H1 (cell line): ENCODE data around the gene KCNIP3. TPM values are rescaled to one million over a fixed set of nuclear protein-coding genes. Genes with fewer than 3 reads are reported as not detected.

Source experiments
- CTCF ChIA-PET: fragments of 300-600 bp; sonication (Branson Sonifier 250); formaldehyde crosslinking; loops from one replicate; lab custom pipeline; 2021; ENCODE audit not compliant: partially characterized antibody; lab: Charles Lee
- POLR2A ChIA-PET: fragments of 300-600 bp; sonication (Branson Sonifier 250); formaldehyde crosslinking; loops from one replicate; lab custom pipeline; 2021; ENCODE audit warnings: inconsistent platforms; ENCODE audit not compliant: partially characterized antibody; lab: Charles Lee
- DNase-seq, 2 experiments: peaks; one replicate each; pipeline versions ENCODE4 v3.0.0 to v3.0.0-alpha.2; 2010 to 2022; ENCODE audit warnings: low spot score in 2 of 2, low read depth in 1 of 2, mixed read lengths in 1 of 2
- FAIRE-seq: peaks from 2 replicates; lab custom pipeline; 2011; peaks lifted over from hg19 to GRCh38; lab: Jason Lieb, UNC
- H2AFZ ChIP-seq: 2 replicates; pipeline ENCODE4 v1.8.1; 2012; ENCODE audit warnings: low read length, inconsistent platforms
- H2AK5ac ChIP-seq: 2 replicates; pipeline ENCODE4 v1.6.1; 2013; ENCODE audit warnings: low read depth, low read length
- H2BK120ac ChIP-seq: replicated peaks from 2 replicates; pipeline ENCODE3; 2013; ENCODE audit warnings: low read depth, low read length, inconsistent platforms
- H2BK12ac ChIP-seq: 2 replicates; pipeline ENCODE4 v1.6.1; 2013; ENCODE audit warnings: low read depth, low read length
- H2BK15ac ChIP-seq: 2 replicates; pipeline ENCODE4 v1.6.1; 2013; ENCODE audit warnings: low read length
- H2BK20ac ChIP-seq: 2 replicates; pipeline ENCODE4 v1.6.1; 2013; ENCODE audit warnings: low read length
- H2BK5ac ChIP-seq: 2 replicates; pipeline ENCODE4 v1.6.1; 2013; ENCODE audit warnings: low read depth, low read length
- H3K14ac ChIP-seq: 2 replicates; pipeline ENCODE4 v1.6.1; 2013; ENCODE audit warnings: inconsistent platforms; ENCODE audit not compliant: insufficient read length
- H3K18ac ChIP-seq: 2 replicates; pipeline ENCODE4 v1.6.1; 2013; ENCODE audit warnings: low read length; ENCODE audit errors: extremely low read depth
- H3K23ac ChIP-seq: 2 replicates; pipeline ENCODE4 v1.6.1; 2013; ENCODE audit warnings: inconsistent platforms; ENCODE audit not compliant: insufficient read length
- H3K23me2 ChIP-seq: 2 replicates; pipeline ENCODE4 v1.6.1; 2013; ENCODE audit warnings: low read depth, low read length
- H3K27ac ChIP-seq: 2 replicates; pipeline ENCODE4 v1.6.1; 2011; ENCODE audit warnings: low read depth, low read length, inconsistent platforms
- H3K27me3 ChIP-seq, 4 experiments: replicated peaks in 1 of 4; 1 replicate in 1 of 4; 2 replicates in 3 of 4; pipeline versions ENCODE4 v1.6.1 to v1.8.1; 2011 to 2013; ENCODE audit warnings: low read length in 3 of 4, mild to moderate bottlenecking in 3 of 4, inconsistent platforms in 2 of 4, mixed read lengths in 2 of 4, moderate library complexity in 1 of 4; ENCODE audit not compliant: control insufficient read depth in 3 of 4, insufficient read depth in 3 of 4; ENCODE audit errors: extremely low read depth in 1 of 4
- H3K36me3 ChIP-seq, 4 experiments: 2 replicates each; pipeline versions ENCODE4 v1.6.1 to v1.8.1; 2011 to 2013; ENCODE audit warnings: mild to moderate bottlenecking in 4 of 4, low read length in 3 of 4, moderate library complexity in 2 of 4, control low read depth in 1 of 4, inconsistent platforms in 1 of 4; ENCODE audit not compliant: insufficient read depth in 4 of 4, control insufficient read depth in 2 of 4
- H3K4ac ChIP-seq: replicated peaks from 2 replicates; pipeline ENCODE3; 2013; ENCODE audit warnings: low read length, low read depth, mixed read lengths, inconsistent platforms; ENCODE audit not compliant: insufficient read length
- H3K4me1 ChIP-seq, 4 experiments: replicated peaks in 1 of 4; 1 replicate in 1 of 4; 2 replicates in 3 of 4; pipeline versions ENCODE4 v1.6.1 to v1.8.1; 2011 to 2013; ENCODE audit warnings: low read length in 3 of 4, inconsistent platforms in 2 of 4, mixed read lengths in 1 of 4; ENCODE audit not compliant: insufficient read depth in 4 of 4, control insufficient read depth in 3 of 4
- H3K4me2 ChIP-seq, 2 experiments: 2 replicates each; pipeline versions ENCODE4 v1.6.1 to v1.8.1; 2011 to 2013; ENCODE audit warnings: low read depth in 2 of 2, low read length in 2 of 2, control low read depth in 1 of 2, inconsistent platforms in 1 of 2, mild to moderate bottlenecking in 1 of 2; ENCODE audit not compliant: insufficient read depth in 1 of 2
- H3K4me3 ChIP-seq, 4 experiments: fragments of 200-600, 300-600 bp in 1 of 4; sonication (generic), shearing (Covaris generic), sonication (Bioruptor Twin) in 1 of 4; 2 replicates each; pipeline versions ENCODE4 v1.5.1 to v1.8.1; 2011 to 2016; ENCODE audit warnings: low read length in 4 of 4, low read depth in 3 of 4, control low read depth in 2 of 4, inconsistent platforms in 2 of 4, mild to moderate bottlenecking in 2 of 4, mixed read lengths in 1 of 4, moderate library complexity in 1 of 4; ENCODE audit not compliant: insufficient read depth in 2 of 4; ENCODE audit errors: extremely low read depth in 1 of 4
- H3K56ac ChIP-seq: replicated peaks from 2 replicates; pipeline ENCODE3; 2013; ENCODE audit warnings: low read depth, mild to moderate bottlenecking, mixed read lengths, low read length, inconsistent platforms; ENCODE audit not compliant: insufficient read length
- H3K79me1 ChIP-seq: 2 replicates; pipeline ENCODE4 v1.6.1; 2013; ENCODE audit warnings: low read depth, low read length, control low read depth
- H3K79me2 ChIP-seq, 2 experiments: 2 replicates each; pipeline versions ENCODE4 v1.6.1 to v1.8.1; 2012 to 2013; ENCODE audit warnings: low read length in 2 of 2, mild to moderate bottlenecking in 2 of 2, inconsistent platforms in 1 of 2; ENCODE audit not compliant: insufficient read depth in 2 of 2, control insufficient read depth in 1 of 2
- H3K9ac ChIP-seq, 4 experiments: replicated peaks in 1 of 4; 1 replicate in 1 of 4; 2 replicates in 3 of 4; pipeline versions ENCODE4 v1.6.1 to v1.8.1; 2011 to 2013; ENCODE audit warnings: low read depth in 3 of 4, low read length in 3 of 4, control low read depth in 2 of 4, mild to moderate bottlenecking in 2 of 4, moderate library complexity in 2 of 4, inconsistent platforms in 1 of 4; ENCODE audit errors: extremely low read depth in 1 of 4
- H3K9me3 ChIP-seq, 2 experiments: 2 replicates each; pipeline versions ENCODE4 v1.6.1 to v1.8.1; 2012 to 2013; ENCODE audit warnings: mild to moderate bottlenecking in 2 of 2, moderate library complexity in 2 of 2, control low read depth in 1 of 2, inconsistent platforms in 1 of 2, low read depth in 1 of 2, low read length in 1 of 2, mixed read lengths in 1 of 2; ENCODE audit not compliant: insufficient read depth in 2 of 2
- H4K20me1 ChIP-seq, 2 experiments: replicated peaks in 1 of 2; 2 replicates each; pipeline versions ENCODE3 to v1.8.1; 2011 to 2013; ENCODE audit warnings: inconsistent platforms in 2 of 2, low read length in 2 of 2, mild to moderate bottlenecking in 1 of 2; ENCODE audit not compliant: insufficient read depth in 2 of 2, control insufficient read depth in 1 of 2
- H4K5ac ChIP-seq: 2 replicates; pipeline ENCODE4 v1.6.1; 2013; ENCODE audit warnings: low read length, low read depth, mixed read lengths, inconsistent platforms; ENCODE audit not compliant: insufficient read length
- H4K8ac ChIP-seq: 2 replicates; pipeline ENCODE4 v1.8.0; 2013; ENCODE audit warnings: mild to moderate bottlenecking, moderate library complexity, low read length, inconsistent platforms; ENCODE audit not compliant: insufficient read depth; ENCODE audit errors: extremely low read depth
- H4K91ac ChIP-seq: replicated peaks from 2 replicates; pipeline ENCODE3; 2013; ENCODE audit warnings: low read length, mixed read lengths, inconsistent platforms; ENCODE audit not compliant: insufficient read length
- ATF3 ChIP-seq: IDR thresholded peaks from 2 replicates; pipeline ENCODE4 v1.6.1; 2011; ENCODE audit warnings: low read depth, mild to moderate bottlenecking, low read length; ENCODE audit not compliant: insufficient read depth
- CTCF ChIP-seq, 3 experiments: IDR thresholded peaks; 1 replicate in 2 of 3; 2 replicates in 1 of 3; pipeline versions ENCODE4 v1.5.1 to v1.6.1; 2011; ENCODE audit warnings: low read length in 3 of 3, mild to moderate bottlenecking in 3 of 3, inconsistent platforms in 2 of 3, low read depth in 1 of 3, moderate library complexity in 1 of 3; ENCODE audit not compliant: insufficient read depth in 1 of 3; ENCODE audit errors: control extremely low read depth in 1 of 3
- EGR1 ChIP-seq: IDR thresholded peaks from 2 replicates; pipeline ENCODE4 v1.6.1; 2011; ENCODE audit warnings: low read depth, low read length, borderline replicate concordance
- KDM4A ChIP-seq: IDR thresholded peaks from one replicate; pipeline ENCODE4 v1.7.1; 2012; ENCODE audit warnings: low read depth, mild to moderate bottlenecking, moderate library complexity, low read length, inconsistent platforms; ENCODE audit not compliant: severe bottlenecking
- KDM5A ChIP-seq: fragments of 200-600 bp; IDR thresholded peaks from 2 replicates; pipeline ENCODE4 v1.7.1; 2012; ENCODE audit warnings: mild to moderate bottlenecking, low read length, inconsistent platforms, mixed read lengths
- RFX5 ChIP-seq: IDR thresholded peaks from 2 replicates; pipeline ENCODE4 v1.6.1; 2011; ENCODE audit warnings: low read depth, low read length, improper control_type of control experiment, borderline replicate concordance
- RXRA ChIP-seq: IDR thresholded peaks from 2 replicates; pipeline ENCODE4 v1.6.1; 2011; ENCODE audit warnings: low read depth, mild to moderate bottlenecking, low read length, moderate library complexity; ENCODE audit not compliant: insufficient read depth
- SAP30 ChIP-seq: fragments of 300-600 bp; sonication (generic); IDR thresholded peaks from 2 replicates; pipeline ENCODE4 v1.7.1; 2012; ENCODE audit warnings: low read length, moderate library complexity, mild to moderate bottlenecking, inconsistent platforms; ENCODE audit not compliant: insufficient read depth, insufficient replicate concordance
- SIX5 ChIP-seq: IDR thresholded peaks from 2 replicates; pipeline ENCODE4 v1.6.1; 2011; ENCODE audit warnings: mild to moderate bottlenecking, low read depth, low read length
- SP1 ChIP-seq: IDR thresholded peaks from 2 replicates; pipeline ENCODE4 v1.6.1; 2011; ENCODE audit warnings: low read depth, low read length
- TBP ChIP-seq: IDR thresholded peaks from 2 replicates; pipeline ENCODE4 v1.6.1; 2011; ENCODE audit warnings: low read depth, low read length, improper control_type of control experiment
- WGBS, 2 experiments: shearing (Covaris generic) in 1 of 2; methylation state at CpG; one replicate each; pipeline versions ENCODE4 v1.1.6 to v1.1.7; 2013 to 2015; ENCODE audit warnings: low lambda C conversion rate in 2 of 2, mixed read lengths in 2 of 2, inconsistent platforms in 1 of 2, low coverage in 1 of 2, missing lambda C conversion rate in 1 of 2; ENCODE audit not compliant: insufficient replicate concordance in 2 of 2, insufficient coverage in 1 of 2, insufficient read length in 1 of 2; ENCODE audit errors: extremely low coverage in 1 of 2, missing lambda C conversion rate in 1 of 2; 5-methylcytosine and 5-hydroxymethylcytosine counted together
- polyA plus RNA-seq, 7 experiments: library from polyadenylated mRNA; depleted of rRNA in 3 of 7; stranded (reverse) in 5 of 7; unstranded in 2 of 7; fragments of >200 nt in 5 of 7; fragments of 200-250 nt in 2 of 7; gene quantifications; 1 replicate in 5 of 7; 2 replicates in 1 of 7; 4 replicates in 1 of 7; pipeline versions ENCODE4 v1.2.1 to v1.2.3, GENCODE V29; 2011 to 2013; ENCODE audit warnings: missing spikeins in 2 of 7, mixed read lengths in 2 of 7
- total RNA-seq: library from RNA; stranded (reverse); fragmentation: NEBNext Ultra II Directional; extraction: Animal tissue kit (Norgen Biotek cat#: 25700); gene quantifications from 2 replicates; pipeline ENCODE4 v1.2.1, GENCODE V29; 2021

Gene KCNIP3
- total and polyA plus RNA-seq, 2 of the 8 experiments (the other 6 are each of a cell fraction or from before 2014, with no cell fraction given): 0.33 to 1.9 TPM

GRCh38 chr2:95264624-95265023 is 32.5 kb upstream of the KCNIP3 start:
- Histone ChIP-seq H2AFZ (no peak overlapping the region), H3K9ac (no peak overlapping the region), H3K27me3 (no peaks in the 10 kb centered on the region), H4K8ac (no peak overlapping the region), H4K20me1 (no peaks in the 10 kb centered on the region), H3K9me3 (peaks cover 77 to 89% of the 10 kb centered on the region in 2 experiments), H2BK12ac (no peak overlapping the region), H2BK15ac (no peak overlapping the region), H2BK20ac (no peak overlapping the region), H3K79me1 (no peaks in the 10 kb centered on the region; the same call in 1 of the 2 replicates), H3K4ac (no peak overlapping the region), H3K56ac (no peak overlapping the region), H3K23ac (no peak overlapping the region), H2AK5ac (no peak overlapping the region), H4K5ac (no peak overlapping the region), H3K23me2 (no peaks in the 10 kb centered on the region; the same call in 1 of the 2 replicates), H3K36me3 (no peaks in the 10 kb centered on the region), H3K4me3 (no peak overlapping the region), H3K4me2 (no peak overlapping the region), H3K4me1 (peaks cover 0 to 2% (median 0%) of the 10 kb centered on the region in 4 experiments; a peak in 1 of 7 replicates), H3K27ac (no peak overlapping the region), H4K91ac (no peak overlapping the region), H3K14ac (no peak overlapping the region), H3K18ac (no peak overlapping the region), H2BK5ac (no peak overlapping the region), H3K79me2 (no peaks in the 10 kb centered on the region), H2BK120ac (no peak overlapping the region)
- DNase-seq: no peak
- ChIA-PET CTCF (no interaction called here), POLR2A (no interaction called here)
- 63% methylated on average over 6 of the region's 6 CpGs; no CpG with 5 or more reads in 1 of the 2 experiments for WGBS, 2 experiments
- FAIRE-seq: no peak
- no peak for TF ChIP-seq RFX5
- TF ChIP-seq CTCF (IDR thresholded peaks at IDR 0.05; ENCODE audit: control extremely low read depth in 1 of 3, insufficient read depth in 1 of 3, low read depth in 1 of 3, low read length in 3 of 3): no peak
- no peak for TF ChIP-seq TBP
- TF ChIP-seq EGR1: no peak
- TF ChIP-seq SAP30: no peak
- TF ChIP-seq KDM4A: no peak
- no peak for TF ChIP-seq KDM5A
- TF ChIP-seq RXRA: no peak
- no peak for TF ChIP-seq SP1
- TF ChIP-seq ATF3: no peak
- no peak for TF ChIP-seq SIX5
